ENCODE results near the gene TNIP3.
"Not testable (repeated sequence)": the region's sequence is repeated elsewhere in the genome, so short reads cannot be mapped to it uniquely, and the experiment has no call there.

Gene TNIP3, protein sequence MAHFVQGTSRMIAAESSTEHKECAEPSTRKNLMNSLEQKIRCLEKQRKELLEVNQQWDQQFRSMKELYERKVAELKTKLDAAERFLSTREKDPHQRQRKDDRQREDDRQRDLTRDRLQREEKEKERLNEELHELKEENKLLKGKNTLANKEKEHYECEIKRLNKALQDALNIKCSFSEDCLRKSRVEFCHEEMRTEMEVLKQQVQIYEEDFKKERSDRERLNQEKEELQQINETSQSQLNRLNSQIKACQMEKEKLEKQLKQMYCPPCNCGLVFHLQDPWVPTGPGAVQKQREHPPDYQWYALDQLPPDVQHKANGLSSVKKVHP

DNA sequence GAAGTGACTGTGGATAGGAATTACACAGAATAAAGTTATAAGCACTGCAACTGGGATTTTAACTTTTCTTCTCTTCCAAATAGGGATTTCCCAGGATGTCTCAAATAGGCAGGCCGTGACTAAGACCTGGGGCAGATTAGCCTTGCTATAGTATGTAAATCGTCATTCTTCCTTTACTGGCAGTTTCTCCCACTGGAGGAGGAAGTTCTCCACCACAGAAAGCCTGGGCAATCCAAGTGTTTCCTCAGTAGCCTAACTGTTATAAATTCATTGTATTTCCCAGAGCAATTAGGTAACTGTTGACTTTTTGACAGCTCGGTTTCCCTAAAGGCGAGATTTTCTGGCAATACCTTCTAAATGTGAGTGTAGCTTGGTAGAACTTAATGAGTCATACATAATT lies at the start of gene TNIP3:
Gene TNIP3 (minus strand): TSS at position 31 of the 400 bp plus-strand sequence. CDS start 196 bp downstream, outside the sequence.
- no peak for DNase-seq

DNA sequence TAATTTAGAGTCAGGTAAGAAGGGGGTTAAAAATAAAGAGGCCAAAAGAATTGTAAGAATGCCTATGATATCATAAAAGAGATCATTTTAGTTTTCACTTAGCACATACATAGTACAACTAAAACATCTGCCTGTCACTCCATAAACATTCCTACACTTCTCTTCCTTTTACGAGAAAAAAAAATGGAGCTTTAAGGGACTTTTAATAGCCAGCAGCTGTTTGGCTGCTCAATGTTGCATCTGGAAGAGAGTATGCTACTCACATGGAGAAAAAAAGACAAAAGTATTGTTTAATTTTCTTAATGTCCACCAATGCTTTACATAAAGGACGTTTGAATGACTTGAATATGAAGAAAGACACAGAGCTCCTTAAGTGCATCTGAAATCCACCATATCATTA lies 48.7 kb upstream of the TNIP3 start:
- DNase-seq: no peak

DNA sequence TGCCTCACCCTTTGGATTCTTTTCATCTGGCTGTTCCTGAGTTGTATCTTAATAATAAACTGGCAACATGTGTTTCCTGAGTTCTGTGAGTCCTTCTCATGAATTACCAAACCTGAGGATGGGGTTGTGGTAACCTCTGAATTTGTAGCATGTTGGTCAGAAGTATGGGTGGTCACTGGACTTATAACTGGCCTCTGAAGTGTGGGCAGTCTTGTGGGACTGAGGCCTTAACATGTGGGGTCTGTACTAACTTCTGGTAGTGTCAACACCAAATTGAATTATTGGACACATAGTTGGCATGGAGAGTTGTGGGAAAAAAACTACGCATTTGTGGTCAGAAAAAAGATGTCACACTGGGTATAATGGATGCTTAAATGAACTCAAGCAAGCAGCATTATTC lies 45.0 kb upstream of the TNIP3 start:
- no peak for DNase-seq

DNA sequence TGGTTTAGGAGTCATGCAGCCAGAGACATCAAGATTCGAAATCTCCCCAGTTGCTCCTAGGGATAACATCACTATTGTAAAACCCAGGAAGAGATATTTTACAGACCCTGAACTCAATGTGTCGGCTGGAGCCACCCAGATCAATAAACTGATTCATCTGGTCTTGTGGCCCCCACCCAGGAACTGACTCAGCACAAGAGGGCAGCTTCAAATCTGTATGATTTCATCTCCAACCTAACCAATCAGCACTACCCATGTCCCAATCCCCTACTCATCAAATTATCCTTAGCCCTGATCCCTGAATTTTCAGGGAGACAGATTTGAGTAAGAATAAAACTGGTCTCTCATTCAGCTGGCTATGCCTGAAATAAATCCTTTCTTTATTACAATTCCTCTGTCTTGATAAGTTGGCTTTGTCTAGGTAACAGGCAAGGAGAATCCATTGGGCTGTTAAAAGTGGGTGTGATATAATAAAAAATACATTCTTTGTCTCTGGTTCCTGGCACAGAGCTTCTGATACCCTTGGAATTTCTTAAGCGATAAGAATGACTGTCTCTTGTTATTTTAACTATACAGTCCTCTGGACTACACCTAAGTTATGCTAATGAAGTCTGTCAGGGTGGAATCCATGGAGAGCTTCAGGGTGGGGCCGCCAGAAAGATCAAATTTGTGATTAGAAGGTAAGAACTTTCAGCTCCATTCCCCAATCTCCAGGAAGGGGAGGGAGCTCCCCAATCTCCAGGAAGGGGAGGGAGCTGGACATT lies 44.3 kb upstream of the TNIP3 start:
- no peak for DNase-seq

DNA sequence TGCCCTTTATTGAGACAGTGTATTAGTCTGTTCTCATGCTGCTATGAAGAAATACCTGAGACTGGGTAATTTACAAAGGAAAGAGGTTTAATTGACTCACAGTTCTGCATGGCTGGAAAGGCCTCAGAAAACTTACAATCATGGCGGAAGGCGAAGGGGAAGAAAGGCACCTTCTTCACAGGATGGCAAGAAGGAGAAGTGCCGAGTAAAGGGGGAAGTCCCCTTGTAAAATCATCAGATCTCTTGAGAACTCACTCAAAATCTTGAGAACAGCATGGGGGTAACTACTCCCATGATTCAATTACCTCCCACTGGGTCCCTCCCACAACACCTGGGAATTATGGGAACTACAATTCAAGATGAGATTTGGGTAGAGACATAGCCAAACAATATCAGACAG lies 41.7 kb upstream of the TNIP3 start:
- not testable (repeated sequence) for DNase-seq

DNA sequence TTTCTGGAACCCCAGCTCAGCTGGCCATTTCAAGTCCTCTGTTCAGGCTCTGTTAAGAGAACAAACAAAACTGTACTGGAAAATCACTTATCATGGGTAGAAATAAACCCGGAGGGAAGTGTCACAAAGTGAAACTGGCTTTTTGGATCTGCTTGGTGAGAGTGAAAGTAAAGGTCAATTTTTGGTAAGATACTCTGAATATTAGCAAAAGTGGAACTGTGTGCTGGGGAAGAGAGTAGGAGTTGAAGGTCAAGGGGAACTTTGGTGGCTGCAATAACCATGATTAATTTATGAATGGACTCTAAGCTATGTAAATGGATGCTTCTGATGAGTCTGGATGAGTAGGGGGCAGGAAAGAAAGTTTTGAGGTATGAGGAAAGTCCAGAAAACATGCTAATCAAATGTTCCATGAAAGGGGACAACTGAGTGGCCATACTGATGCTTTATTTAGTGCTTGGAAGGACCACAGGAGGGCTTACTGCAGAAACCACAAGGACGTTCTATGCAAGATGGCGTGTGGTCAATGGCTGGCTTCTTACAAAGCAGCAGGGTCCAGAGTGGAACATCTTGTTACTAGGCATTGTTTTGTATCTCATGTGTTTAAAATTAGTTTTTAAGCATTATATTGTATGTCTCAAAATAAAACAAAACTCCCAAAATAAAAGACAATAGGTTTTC lies 36.8 kb upstream of the TNIP3 start:
- DNase-seq: no peak

DNA sequence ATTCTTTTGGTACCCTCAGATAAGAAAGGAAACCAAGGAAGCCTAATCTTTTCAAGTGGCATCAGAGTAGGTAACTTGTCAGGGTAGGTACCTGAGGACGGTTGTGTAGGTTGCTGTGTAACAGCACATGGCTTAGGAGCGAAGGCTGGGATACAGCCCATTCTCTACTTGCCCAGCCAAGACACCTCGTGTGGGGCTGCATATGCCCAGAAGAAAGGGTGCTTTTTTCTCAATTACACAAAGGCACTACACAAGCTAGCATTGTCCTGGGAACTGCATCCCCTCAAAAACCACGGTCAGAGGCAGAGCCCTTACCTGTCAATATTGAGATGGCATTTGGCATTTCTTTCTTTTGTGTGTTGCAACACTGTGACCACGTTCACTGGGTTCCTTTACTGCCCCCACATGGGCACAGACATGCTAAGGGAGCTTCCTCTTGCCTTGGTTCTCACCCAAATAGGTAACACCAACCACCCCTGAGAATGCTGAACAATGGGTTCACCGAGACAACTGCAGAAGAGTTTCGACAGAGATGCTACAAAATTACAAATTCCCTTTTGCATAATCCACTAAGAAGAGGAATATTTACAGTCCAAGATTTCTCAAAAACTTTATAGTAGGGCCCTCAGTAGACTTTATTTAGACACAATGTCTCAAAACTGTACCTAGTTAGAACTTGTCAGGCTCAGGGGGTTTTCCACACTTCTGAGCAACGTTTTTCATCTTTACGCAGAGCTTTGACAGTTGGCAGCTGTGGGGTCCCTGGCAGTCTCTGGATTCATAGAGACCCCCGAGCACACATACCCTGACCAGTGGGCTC lies 35.8 kb upstream of the TNIP3 start:
- no peak for DNase-seq

DNA sequence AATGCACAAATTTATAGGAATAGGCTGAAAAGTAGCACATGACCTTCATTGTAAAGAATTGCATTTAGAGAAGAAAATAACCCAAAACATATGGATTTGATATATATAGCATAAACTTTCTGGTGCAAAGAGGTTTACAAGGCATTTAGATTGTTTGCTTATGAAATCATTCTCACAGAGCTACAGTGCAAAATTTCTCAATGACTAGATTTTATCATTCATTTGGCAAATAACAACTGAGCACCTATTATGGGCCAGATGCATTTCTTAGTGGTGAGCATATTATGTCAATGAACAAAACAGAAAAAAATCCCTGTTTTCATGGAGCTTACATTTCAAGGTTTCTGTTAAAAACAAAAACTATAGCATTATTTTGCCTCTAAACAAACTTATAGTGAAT lies 34.1 kb upstream of the TNIP3 start:
- no peak for DNase-seq

DNA sequence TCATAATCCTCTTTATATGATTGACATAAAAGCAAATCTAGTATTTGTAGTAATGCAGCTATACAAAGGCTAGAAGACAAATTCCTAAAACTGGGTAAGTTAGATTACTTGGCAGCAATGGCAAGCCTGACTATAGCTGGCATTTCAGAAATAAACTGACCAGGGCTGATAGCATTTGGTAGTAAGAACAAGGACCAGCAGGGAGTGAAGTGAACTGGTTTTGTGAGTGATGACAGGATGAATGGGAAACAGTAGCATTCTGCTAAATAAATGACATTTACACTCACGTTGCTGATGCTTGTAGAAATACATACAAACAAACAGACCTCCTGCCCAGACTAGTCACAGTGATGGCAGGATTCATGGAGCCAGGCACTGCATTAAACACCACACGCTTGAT lies 31.5 kb upstream of the TNIP3 start:
- DNase-seq: no peak

DNA sequence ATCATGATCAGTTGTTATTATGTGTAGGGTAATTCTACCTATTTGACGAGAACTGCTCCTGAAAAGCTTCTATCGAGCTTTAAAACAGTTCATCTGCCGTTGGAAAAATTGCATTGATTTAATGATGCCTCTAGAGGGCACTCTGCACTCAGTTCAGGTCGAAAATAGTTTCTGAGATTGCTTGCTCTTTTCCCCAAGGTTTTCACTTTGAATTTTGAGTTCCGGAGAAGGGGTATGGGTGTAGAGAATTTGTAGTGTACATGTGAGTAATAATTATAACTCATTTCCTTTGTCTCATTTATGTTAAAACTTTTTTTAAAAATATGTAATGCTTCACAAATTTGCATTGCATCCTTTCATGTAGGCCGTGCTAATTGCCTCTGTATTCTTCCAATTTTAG lies 28.4 kb upstream of the TNIP3 start:
- no peak for DNase-seq

DNA sequence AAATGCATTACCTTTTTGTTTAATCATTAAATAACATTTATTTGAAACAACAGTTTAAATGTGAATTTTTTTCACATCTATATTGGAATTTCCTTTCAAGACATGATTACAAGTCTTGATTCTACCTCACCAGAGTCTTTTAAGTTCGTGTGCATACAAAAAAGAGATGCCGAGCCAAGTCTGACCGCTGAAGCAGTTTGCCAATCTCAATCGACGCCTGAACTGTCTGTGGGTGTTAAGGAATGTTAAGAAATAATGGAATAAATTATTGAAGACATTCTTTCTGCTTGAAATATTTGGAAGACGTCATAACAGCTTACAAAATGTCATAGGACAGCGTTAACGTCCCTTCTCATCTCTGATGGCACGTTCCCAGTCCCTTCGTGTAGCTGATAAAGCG lies 27.9 kb upstream of the TNIP3 start:
- DNase-seq: no peak

DNA sequence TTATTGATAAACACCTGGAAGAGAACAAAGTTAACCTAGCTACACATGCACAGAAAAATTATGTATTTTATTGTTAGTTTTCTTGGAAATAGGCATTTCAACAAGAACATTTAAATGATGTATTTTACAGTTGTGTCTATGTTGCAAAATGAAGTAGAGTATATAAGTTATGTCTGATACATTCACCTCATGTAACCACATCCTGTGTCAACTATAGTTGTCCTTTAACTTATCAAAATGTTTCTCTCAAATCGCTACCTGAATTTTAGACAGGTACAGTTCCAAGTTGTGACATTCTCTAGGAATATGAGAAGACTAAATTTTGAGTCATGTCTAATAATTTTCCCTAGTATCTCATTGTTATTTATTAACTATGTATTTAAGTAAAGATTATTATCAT lies 27.2 kb upstream of the TNIP3 start:
- DNase-seq: no peak

DNA sequence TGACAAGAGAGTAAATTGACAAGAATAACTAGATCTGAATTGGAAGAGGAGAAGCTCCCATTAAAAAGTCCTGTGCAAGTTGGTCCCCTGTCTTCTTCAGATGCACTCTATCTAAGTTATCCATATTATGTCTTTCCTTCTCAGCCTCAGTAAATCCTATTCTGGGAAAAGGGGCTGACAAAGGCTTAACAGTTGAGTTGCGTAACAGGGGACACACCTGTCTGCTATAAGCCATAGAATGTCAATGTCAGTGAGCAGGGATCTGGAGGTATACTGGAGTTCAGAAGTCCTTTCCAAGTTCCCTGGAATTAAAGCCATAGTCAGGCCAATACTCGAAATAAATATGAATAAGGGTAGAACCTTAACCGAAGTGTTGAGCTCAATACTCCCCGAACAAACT lies 26.3 kb upstream of the TNIP3 start:
- no peak for DNase-seq

DNA sequence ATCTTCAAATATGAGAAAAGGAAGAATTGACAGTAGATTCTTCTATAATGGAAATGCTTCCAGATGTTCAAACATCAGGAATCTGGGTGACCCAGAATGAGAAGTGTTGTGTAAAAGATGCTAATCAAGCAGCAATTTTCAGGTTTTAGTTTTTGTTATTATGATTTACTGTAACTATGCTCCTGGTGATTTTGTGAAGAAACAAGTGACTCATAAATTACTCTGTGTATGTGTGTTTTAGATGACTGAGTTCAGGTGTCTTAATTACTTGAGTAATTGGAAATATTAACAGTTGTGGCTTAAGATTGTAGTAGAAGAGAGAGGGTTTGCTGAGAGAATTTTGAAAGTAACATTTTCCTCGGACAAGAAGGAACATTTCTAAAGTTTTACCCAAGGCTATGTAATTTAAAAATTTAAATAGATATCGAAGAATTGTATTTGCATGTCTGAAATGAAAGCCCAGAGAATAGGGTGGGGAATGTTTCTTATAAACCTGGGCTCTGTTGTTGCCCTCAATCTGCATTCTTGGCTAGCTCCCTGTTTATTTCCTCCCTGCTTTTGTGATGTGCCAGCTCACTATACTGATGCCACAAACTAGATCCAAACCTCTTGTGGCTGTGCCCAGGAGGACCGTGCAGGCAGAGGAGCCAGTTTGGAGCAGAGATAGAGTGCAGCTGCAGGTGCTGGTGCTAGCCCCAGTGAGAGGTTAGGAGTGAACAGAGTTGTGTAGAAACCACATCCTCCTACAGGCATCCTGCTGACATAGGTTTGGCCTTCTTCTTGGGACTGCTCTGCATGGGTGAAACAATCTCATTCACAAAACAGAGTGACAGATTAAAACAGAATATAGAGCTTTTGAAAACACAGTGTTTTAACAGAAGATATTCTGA lies 25.4 kb upstream of the TNIP3 start:
- no peak for DNase-seq

DNA sequence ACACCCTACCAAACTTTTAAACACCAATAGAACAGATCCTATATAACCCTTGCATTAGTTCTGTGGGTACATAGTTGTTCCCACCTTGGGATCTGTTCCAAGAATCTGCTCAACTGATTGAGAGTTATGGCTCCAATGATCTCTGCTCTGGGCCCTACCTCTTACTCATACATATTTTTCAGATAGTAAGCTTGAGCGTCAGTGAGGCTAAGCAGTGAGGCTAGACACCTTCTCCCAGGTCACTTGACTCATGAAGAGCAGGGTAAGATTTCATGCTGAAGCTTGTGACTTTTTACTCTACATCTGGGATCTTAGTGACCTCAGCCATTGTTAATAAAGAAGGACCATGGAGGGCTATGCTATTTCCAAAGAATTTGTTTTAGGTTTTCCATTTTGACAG lies 23.1 kb upstream of the TNIP3 start:
- DNase-seq: no peak

DNA sequence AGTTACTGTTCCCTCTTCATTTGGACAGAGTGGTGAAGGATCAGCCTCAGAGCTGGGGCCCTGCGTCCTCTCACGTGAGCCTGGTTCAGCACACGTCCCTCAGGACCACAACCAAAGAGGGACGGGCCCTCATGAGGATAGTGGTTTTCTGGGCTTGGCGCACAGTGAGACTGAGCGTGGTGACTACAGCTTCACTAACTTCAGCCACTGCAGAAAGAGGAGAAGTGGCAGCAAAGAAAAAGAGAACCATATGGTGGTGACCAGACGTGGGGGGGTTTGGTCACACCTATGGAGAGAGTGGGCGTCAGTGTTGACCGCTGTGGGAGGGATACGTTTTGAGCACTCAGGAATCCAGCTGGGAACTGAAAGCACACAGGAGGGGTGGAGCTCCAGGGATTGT lies 21.8 kb upstream of the TNIP3 start:
- DNase-seq: no peak

DNA sequence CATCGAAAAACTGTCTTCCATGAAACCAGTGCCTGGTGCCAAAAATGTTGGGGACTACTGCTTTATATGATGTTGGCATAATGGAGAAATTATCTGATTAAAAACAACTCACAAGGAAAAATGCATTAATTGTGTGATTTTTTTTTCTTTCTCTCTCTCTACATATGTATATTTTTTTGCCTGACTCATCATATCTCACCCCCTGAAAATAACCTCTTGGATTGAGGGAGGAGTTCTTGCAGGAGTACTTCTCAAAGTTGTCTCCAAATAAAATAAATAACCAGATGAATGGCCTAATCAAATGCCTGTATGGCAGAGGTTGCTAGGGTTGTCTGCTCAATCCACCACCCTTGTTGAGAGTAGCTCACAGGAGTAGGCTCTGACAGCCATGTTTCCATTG lies 19.9 kb upstream of the TNIP3 start:
- DNase-seq: no peak

DNA sequence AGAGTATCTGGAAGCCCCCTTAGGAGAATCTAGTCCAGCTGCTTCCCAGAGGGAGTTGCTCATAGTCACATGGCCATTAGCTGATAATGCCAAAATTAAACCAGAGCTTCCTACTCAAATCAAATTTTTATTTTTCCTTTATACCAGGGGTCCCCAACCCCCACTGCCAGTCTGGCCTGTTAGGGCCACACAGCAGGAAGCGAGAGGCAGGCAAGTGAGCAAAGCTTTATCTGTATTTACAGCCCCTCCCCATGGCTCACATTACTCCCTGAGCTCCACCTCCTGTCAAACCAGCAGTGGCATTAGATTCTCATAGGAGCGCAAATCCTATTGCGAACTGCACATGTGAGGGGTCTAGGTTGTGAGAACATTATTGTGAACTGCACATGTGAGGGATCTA lies 19.2 kb upstream of the TNIP3 start:
- no peak for DNase-seq

DNA sequence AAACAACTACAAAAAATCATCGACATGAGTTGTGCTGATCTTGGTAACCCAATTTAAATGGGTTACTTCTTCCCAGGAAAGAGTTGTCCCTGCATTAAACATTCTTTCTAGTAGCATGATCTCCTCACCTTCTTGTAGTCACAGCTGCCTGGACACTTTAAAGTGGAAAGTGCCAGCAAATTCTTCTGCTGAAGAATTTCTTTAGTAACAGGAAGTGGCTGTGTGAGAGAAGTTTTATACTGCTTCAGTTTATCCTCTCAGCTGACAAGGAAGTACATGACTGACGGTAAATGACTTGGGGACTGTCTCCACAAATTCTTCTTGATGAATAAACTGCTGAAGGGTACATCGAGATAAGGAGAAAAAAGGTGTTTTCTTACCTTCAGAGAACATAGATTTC lies 18.2 kb upstream of the TNIP3 start:
- no peak for DNase-seq

DNA sequence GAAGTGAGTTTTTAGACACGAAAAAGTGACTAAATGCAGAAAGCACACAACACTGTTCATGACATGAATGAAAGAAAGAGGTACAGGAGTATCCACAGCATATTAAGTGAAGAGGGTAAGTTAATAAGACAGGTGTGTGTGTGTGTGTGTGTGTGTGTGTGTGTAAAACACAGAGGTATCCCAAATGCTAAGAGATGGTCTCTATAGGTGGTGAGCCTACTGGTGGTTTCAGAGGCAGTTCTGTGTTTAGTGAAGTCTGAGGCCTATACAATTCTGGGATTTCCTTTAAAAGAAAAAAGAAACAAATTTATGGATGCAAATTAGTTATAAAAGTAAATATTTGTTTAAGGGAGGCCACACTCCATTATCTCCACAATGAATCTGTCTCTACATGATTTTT lies 17.4 kb upstream of the TNIP3 start:
- no peak for DNase-seq

DNA sequence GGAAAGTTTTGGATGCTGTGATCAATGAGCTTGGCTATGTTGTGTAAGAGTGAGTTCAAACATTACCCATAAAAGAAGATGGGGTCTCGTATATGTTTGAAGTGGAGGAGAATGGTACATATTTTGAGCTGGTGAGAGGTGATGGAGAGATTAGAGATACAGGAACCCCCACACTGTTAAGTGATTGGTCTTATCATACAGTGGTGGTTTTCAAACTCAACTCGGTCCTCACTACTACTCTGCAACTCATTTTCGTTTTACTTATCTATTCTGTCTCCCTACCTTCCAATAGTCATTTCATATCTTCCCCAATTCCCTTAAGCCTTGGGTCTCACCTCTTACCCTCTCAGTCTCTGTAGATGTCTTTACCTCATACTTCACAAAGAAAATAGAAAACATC lies 16.4 kb upstream of the TNIP3 start:
- DNase-seq: no peak

All from activated T-cell treated with anti-CD3 and anti-CD28 coated beads for 4 hours (primary cell).